DMS79 (cell line): ENCODE measurements around the gene FAM72A.
A peak's percentile ranks its signal among the peaks of the same experiment; 100 is the strongest.
"Not testable (repeated sequence)": the region's sequence is repeated elsewhere in the genome, so short reads cannot be mapped to it uniquely, and the experiment has no call there.

Experiments
- DNase-seq: peaks from one replicate; lab custom pipeline; 2025; lab: John Stamatoyannopoulos, UW

The FAM72A gene

DNA sequence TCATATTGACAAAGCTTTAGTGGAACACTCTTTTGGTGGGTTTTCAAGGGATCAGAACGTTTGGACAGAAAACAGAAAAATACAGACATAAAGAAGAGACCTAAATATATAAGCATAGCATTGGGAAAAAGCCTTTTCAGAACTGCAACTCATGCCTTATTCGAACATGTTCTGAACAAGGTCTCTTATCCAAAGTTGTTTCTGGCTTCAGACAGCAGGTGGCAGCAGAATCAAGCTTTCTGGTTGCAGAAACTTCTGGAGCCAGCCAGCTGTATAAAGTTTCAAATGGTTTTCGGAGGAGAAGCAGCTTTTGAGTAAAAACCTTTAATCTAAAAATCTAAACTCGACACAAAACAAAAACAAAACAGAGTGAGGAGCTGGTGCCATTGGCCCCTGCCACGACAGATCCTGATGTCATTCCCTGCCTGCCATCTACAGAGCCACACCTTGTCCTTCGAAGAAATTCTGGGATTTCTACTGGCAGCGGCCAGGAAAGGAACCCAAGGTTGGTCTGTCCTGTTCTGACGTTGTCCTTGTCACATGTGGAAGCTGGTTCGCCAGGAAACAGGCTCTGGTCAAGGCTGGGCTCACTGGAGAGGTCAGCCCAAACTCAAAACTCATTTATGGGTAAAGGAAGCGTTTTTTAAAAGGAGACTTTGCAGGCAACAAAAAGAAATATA, 35.1 kb downstream of the FAM72A start:
- DNase-seq = not testable (repeated sequence)

- DNase-seq = no peak
Observed at GRCh38 chr1:206145771-206146290, 56.8 kb downstream of the FAM72A start.

- no peak for DNase-seq
Observed at GRCh38 chr1:206144605-206145004, 58.0 kb downstream of the FAM72A start.

DNA sequence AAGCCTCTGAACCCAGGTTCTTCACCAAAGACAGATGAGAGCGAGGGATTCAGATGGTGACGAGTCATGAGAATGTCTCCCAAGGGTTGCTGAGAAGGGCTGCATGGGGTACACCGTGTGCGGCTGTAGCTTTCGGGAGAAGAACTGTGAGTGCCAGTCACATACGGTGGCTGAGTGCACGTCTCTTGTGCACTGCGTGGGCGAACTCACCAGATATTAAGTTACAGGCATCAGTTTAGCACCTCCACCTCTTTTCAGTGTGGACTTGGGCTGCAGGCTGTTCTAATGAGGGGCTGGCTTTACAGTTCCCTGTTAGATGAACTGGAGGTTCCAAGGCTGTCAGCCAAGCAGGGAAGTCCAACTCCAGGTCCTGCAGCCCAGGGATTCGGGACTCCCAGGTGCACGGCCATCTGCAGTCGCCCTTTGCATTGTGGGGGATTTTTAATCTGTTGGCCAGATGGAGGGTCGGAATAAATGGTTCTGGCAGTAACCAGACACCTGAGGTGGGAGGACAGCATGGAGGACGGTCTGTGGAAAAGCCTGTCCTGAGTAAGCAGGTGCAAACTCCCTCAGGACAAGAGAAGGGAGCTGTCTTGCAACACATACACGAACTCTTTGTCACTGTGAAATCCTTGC, 59.0 kb downstream of the FAM72A start:
- no peak for DNase-seq

DNA sequence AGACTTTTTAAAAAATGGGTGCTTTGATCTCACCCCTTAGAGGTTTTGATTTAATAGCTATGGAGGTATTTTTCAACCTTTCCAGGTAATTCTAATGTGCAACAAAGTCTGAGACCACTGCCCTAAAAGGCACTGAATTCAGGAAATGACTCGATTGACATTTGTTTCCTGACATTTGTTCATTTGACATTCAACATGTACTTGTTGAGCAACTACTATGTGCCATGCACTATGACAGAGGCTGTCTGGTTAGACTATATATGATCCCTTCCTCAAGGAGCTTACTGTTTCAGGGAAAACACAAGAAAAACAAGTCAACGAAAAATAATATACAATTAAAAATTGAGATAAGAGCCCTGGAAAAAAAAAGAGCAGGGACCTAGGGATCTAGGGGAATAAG, 59.9 kb downstream of the FAM72A start:
- DNase-seq = no peak

DNA sequence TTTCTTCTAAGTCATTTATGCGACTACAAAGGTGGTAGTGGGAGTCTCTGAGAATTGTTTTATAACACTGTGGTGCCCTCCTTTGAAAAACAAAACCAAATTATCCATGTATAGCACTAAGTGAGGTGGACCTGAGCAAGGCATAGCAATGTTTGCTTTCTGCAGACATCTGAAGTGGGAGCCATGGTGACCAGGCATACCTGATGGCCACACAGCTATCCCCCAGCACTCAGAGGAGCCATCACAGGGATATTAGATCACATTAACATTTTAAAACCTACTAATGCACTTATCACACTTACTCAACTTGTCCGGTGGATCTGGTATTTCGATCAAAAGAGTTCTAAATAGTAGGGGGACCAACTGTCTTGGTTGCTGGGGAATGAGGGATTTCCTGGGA, 60.6 kb downstream of the FAM72A start:
- no peak for DNase-seq

DNA sequence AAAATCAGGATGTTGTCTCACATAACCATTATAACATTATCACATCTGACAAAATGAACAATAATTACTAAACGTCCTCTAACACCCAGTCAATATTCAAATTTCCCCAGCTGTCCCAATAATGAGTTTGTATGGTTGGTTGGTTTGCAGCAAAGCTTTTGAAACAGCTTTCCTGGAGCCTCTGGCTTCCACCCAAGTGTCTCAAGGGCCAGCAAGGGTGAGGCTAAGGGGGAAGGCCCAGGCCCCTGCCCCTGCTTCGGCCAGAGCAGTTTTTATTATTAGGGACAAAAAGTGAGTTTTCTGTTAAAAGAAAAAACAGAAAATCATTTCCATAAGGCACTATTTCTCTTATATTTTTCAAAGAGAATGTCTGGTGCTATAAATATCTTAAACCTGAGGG, 66.4 kb downstream of the FAM72A start:
- peak; percentile 28 for DNase-seq
